ENCODE data around the gene ACE2.

GRCh38 chrX:15549189-15550012 is 51.4 kb downstream of the ACE2 start:
- TF ChIP-seq CTCF (conservative IDR thresholded peaks at IDR 0.05; ENCODE audit: low read length) (no peak), EZH2phosphoT487 (IDR thresholded peaks at IDR 0.05; ENCODE audit: borderline replicate concordance, low read depth, low read length) (no peak)

All from OCI-LY7 (cell line).